Activated naive CD8-positive, alpha-beta T cell treated with anti-CD3 and anti-CD28 coated beads, Interleukin-2, amount 10 ng/mL, durations not matched to agents 7 days and 5 days (primary cell): ENCODE measurements around the gene HP1BP3. TPM values are rescaled to one million over a fixed set of nuclear protein-coding genes. Genes with fewer than 3 reads are reported as not detected.

ENCODE experiments used
- ATAC-seq: fragments of 150-1000 bp; cut with Tn5 transposase; one replicate; pipeline ENCODE4 v1.10.0; 2021; ENCODE audit warnings: low read depth, moderate library complexity
- POLR2A ChIA-PET: fragments of 350-600 bp; sonication (Branson Sonifier 250); formaldehyde crosslinking; loops from one replicate; lab custom pipeline; 2021; ENCODE audit warnings: antibody characterized with exemption; lab: Charles Lee
- DNase-seq: peaks from one replicate; pipeline ENCODE4 v3.0.0; 2021
- H3K27ac Mint-ChIP-seq: one replicate; pipeline ENCODE4 v1.8.0; 2022; ENCODE audit warnings: mild to moderate bottlenecking, mixed read lengths
- H3K27me3 Mint-ChIP-seq: one replicate; pipeline ENCODE4 v1.8.0; 2022; ENCODE audit warnings: mild to moderate bottlenecking, moderate library complexity, mixed read lengths
- H3K36me3 Mint-ChIP-seq: one replicate; pipeline ENCODE4 v1.8.0; 2021; ENCODE audit warnings: mild to moderate bottlenecking, mixed read lengths
- H3K4me1 Mint-ChIP-seq: one replicate; pipeline ENCODE4 v1.8.0; 2021; ENCODE audit warnings: mixed read lengths
- H3K4me3 Mint-ChIP-seq: one replicate; pipeline ENCODE4 v1.8.0; 2022; ENCODE audit warnings: mild to moderate bottlenecking, moderate library complexity, mixed read lengths
- H3K9me3 Mint-ChIP-seq: one replicate; pipeline ENCODE4 v1.8.0; 2021; ENCODE audit warnings: mixed read lengths
- total RNA-seq, 2 experiments: library from RNA; stranded (reverse); gene quantifications; one replicate each; pipeline ENCODE4 v1.2.3, GENCODE V29; 2021

Gene HP1BP3
- total RNA-seq, 2 experiments from 2014 or later: 313 to 324 TPM

GRCh38 chr1:20710469-20711284 is 76.4 kb downstream of the HP1BP3 start:
- H3K4me3 Mint-ChIP-seq: no peak overlapping the region
- no peaks in the 10 kb centered on the region for H3K9me3 Mint-ChIP-seq
- no peak for ATAC-seq
- H3K36me3 Mint-ChIP-seq: no peaks in the 10 kb centered on the region
- POLR2A ChIA-PET: no interaction called here
- no peak for DNase-seq
- H3K4me1 Mint-ChIP-seq: no peaks in the 10 kb centered on the region
- no peak overlapping the region for H3K27ac Mint-ChIP-seq
- peaks cover 7% of the 10 kb centered on the region for H3K27me3 Mint-ChIP-seq

GRCh38 chr1:20709868-20710267 is 77.2 kb downstream of the HP1BP3 start:
- Mint-ChIP-seq H3K27me3 (peaks cover 2% of the 10 kb centered on the region), H3K4me3 (no peak overlapping the region), H3K36me3 (no peaks in the 10 kb centered on the region), H3K9me3 (no peaks in the 10 kb centered on the region), H3K4me1 (no peaks in the 10 kb centered on the region), H3K27ac (no peak overlapping the region)
- DNase-seq: no peak
- POLR2A ChIA-PET: no interaction called here
- ATAC-seq: no peak

GRCh38 chr1:20708891-20709290 is 78.2 kb downstream of the HP1BP3 start:
- Mint-ChIP-seq H3K36me3 (no peaks in the 10 kb centered on the region), H3K27ac (no peak overlapping the region), H3K4me3 (no peak overlapping the region), H3K4me1 (no peaks in the 10 kb centered on the region), H3K27me3 (peaks cover 2% of the 10 kb centered on the region), H3K9me3 (no peaks in the 10 kb centered on the region)
- ATAC-seq (no peak), DNase-seq (no peak)
- POLR2A ChIA-PET: no interaction called here

DNA sequence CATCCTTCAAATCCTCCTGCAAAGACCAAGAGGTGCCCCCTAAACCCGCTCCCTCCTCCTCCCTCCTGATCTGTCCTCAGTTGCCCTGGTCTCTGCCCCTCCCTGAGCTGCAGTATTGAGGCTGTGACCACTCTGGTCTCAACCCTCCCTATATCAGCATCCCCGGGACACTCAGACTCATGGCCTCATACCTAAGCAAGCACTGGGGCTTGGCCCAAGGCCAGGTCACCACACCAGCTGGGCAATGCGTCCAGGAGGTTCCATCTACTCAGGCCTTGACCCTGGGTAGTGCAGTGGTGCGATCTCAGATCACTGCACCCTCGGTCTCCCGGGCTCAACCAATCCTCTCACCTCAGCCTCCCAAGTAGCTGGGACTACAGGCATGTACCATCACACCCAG is 79.0 kb downstream of the HP1BP3 start:
- H3K9me3 Mint-ChIP-seq: no peaks in the 10 kb centered on the region
- POLR2A ChIA-PET: no interaction called here
- H3K27ac Mint-ChIP-seq: no peak overlapping the region
- DNase-seq (no peak), ATAC-seq (no peak)
- no peaks in the 10 kb centered on the region for H3K4me1 Mint-ChIP-seq
- H3K27me3 Mint-ChIP-seq: peaks cover 1% of the 10 kb centered on the region
- H3K4me3 Mint-ChIP-seq: no peak overlapping the region
- no peaks in the 10 kb centered on the region for H3K36me3 Mint-ChIP-seq

DNA sequence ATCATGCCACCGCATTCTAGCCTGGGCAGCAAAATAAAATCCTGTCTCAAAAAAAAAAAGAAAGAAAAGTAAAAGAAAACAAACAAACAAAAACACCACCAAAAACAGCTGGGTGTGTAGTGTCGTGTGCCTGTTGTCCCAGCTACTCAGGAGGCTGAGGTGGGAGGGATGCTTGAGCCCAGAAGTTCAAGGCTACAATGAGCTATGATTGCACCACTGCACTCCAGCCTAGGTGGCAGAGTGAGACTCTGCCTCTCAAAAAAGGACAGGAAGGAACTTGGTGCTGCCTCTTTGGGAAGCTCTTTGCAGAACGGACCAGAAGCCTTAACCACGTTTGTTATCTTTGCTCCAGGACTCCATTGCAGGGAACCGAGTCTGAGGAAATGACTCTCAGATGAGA is 80.3 kb downstream of the HP1BP3 start:
- DNase-seq (no peak), ATAC-seq (no peak)
- H3K4me3 Mint-ChIP-seq: no peak overlapping the region
- H3K27ac Mint-ChIP-seq: no peak overlapping the region
- H3K4me1 Mint-ChIP-seq: no peaks in the 10 kb centered on the region
- peaks cover 2% of the 10 kb centered on the region for H3K27me3 Mint-ChIP-seq
- no peaks in the 10 kb centered on the region for H3K36me3 Mint-ChIP-seq
- POLR2A ChIA-PET: no interaction called here
- H3K9me3 Mint-ChIP-seq: no peaks in the 10 kb centered on the region

DNA sequence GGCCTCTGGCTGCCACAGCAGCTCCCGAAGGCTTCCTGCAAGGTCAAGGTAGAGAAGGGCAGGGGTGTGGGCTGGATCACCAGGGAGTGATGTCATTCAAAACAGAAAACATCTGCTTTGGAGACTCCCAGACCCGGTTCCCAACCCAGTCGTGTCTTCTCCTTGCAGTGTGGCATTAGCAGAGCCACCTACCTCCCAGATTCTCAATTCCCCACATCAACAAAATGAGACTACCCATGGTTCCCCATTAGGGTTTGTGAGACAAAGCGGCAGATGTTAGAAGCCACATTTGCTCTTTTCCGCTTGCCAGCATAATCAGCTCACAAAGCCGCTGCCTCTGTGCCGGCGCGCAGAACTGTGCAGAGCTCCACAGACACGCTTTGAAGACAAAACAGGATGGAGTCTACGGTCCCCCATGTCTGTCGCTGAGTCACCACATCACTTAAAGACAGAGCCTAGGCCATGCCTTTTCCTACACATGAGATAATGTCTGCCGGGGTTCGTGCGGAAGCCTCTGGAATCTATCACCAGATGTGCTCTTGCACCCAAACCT is 81.8 kb downstream of the HP1BP3 start:
- no peak overlapping the region for H3K4me3 Mint-ChIP-seq
- no peak overlapping the region for H3K27ac Mint-ChIP-seq
- no peaks in the 10 kb centered on the region for H3K4me1 Mint-ChIP-seq
- POLR2A ChIA-PET: no interaction called here
- no peak for DNase-seq
- no peaks in the 10 kb centered on the region for H3K36me3 Mint-ChIP-seq
- peaks cover 2% of the 10 kb centered on the region for H3K27me3 Mint-ChIP-seq
- ATAC-seq: no peak
- no peaks in the 10 kb centered on the region for H3K9me3 Mint-ChIP-seq

DNA sequence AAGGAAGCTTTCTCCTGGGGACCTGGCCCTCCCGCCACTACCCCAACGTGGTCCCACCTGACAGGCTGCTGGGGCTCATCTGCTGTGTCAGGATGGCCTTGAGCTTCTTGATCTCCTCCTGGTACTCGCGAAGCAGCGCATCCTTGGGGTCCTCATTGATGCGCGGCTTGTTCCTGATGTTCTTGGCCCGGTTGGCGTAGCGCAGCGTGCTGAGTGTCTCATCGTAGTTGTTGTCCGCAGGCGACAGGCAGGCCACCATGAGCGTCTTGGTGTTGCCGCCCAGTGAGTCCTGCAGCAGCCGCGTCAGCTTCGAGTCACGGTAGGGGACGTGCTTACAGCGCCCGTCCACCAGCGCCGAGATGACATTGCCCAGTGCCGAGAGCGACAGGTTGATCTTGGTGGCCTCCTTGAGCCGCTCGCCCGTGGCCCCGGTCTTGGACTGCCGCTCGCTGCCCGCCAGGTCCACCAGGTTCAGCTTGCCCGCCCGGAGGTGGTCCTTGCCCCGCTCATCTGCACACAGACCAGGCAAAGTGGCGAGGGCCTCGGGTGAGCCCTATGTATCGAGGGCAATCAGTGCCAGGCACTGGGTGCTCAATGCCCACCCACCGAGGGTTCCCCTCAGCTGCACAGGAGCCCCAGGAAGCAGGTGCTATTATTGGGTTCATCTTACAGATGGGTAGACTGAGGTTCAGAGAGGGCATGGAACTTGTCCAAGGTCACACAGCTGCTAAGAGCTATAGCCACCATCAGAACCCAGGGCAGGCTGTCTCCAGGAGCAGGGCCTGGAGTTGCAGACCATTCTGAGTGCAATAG is 82.5 kb downstream of the HP1BP3 start:
- no peak overlapping the region for H3K4me3 Mint-ChIP-seq
- H3K4me1 Mint-ChIP-seq: no peaks in the 10 kb centered on the region
- H3K27me3 Mint-ChIP-seq: peaks cover 2% of the 10 kb centered on the region
- H3K27ac Mint-ChIP-seq: no peak overlapping the region
- no peak for ATAC-seq
- no peaks in the 10 kb centered on the region for H3K36me3 Mint-ChIP-seq
- POLR2A ChIA-PET: no interaction called here
- no peaks in the 10 kb centered on the region for H3K9me3 Mint-ChIP-seq
- DNase-seq: no peak

DNA sequence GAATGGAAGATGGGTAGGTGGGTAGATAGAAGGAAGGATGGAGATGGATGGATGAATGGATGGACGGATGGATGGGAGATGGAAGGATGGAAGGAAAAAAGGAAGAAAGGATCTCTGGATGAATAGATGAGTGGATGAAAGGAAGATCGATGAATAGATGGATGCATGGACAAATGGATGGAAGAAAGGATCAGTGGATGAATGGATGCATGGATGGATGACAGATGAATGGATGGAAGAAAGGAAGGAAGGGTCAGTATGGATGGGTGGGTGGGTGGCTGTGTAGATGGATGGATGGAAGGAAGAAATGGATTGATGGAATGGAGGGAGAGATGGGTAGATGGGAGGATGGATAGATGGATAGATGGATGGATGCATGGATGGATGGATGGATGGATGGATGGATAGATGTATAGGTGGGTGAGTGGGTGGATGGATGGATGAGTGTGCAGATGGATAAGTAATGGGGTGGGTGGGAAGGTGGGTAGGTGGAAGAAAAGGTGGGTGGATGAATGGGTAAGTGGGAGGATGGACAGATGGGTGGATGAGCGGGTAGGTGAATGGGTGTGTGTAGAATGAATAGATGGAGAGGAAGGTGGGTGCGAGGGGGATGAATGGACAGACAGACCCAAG is 83.9 kb downstream of the HP1BP3 start:
- Mint-ChIP-seq H3K27ac (no peak overlapping the region), H3K4me3 (no peak overlapping the region), H3K27me3 (peaks cover 2% of the 10 kb centered on the region), H3K9me3 (no peaks in the 10 kb centered on the region), H3K36me3 (no peaks in the 10 kb centered on the region), H3K4me1 (no peaks in the 10 kb centered on the region)
- DNase-seq (no peak), ATAC-seq (no peak)
- POLR2A ChIA-PET: no interaction called here

DNA sequence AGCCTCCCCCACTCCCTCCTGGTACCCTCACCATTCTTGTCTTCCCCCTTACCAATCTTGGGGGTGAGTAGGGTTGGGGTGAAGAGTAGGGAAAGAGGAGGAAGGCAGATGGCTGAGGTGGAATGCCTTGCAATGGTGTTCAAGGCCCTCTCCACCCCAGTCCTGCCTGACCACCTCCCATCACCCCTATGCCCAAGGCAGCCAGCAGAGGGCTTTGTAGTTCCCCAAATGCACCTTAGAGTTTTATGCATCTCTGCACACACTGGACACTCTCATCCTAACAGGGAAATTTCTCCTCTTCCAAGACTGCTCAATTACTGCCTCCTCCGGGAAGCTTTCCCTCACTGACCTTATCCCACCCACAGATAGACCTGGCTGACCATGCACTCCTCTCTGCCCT is 84.7 kb downstream of the HP1BP3 start:
- Mint-ChIP-seq H3K36me3 (no peaks in the 10 kb centered on the region), H3K27ac (no peak overlapping the region), H3K4me3 (no peak overlapping the region), H3K4me1 (no peaks in the 10 kb centered on the region), H3K27me3 (peaks cover 2% of the 10 kb centered on the region), H3K9me3 (no peaks in the 10 kb centered on the region)
- ATAC-seq (no peak), DNase-seq (no peak)
- POLR2A ChIA-PET: no interaction called here

DNA sequence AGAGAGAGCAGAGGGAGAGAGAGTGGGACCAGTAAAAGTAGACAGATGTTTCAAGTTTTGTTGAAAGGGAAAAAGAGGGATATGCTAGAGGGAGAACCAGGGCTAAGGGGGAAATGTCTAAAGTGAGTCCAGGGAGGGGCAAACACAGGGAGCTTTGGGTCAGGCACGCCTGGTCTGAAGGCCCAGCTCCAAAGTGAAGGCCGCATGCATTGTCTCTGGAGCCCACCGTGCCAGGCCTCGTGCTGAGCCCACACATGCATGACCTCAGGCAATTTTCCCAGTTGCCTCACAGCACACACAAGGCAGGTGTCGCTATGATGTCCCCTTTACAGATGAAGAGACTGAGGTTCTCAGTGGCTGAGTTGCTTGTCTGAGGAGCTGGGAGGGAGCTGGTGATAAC is 85.3 kb downstream of the HP1BP3 start:
- ATAC-seq (no peak), DNase-seq (no peak)
- no peaks in the 10 kb centered on the region for H3K9me3 Mint-ChIP-seq
- no peak overlapping the region for H3K4me3 Mint-ChIP-seq
- peaks cover 2% of the 10 kb centered on the region for H3K27me3 Mint-ChIP-seq
- no peak overlapping the region for H3K27ac Mint-ChIP-seq
- no peaks in the 10 kb centered on the region for H3K4me1 Mint-ChIP-seq
- no peaks in the 10 kb centered on the region for H3K36me3 Mint-ChIP-seq
- POLR2A ChIA-PET: no interaction called here

DNA sequence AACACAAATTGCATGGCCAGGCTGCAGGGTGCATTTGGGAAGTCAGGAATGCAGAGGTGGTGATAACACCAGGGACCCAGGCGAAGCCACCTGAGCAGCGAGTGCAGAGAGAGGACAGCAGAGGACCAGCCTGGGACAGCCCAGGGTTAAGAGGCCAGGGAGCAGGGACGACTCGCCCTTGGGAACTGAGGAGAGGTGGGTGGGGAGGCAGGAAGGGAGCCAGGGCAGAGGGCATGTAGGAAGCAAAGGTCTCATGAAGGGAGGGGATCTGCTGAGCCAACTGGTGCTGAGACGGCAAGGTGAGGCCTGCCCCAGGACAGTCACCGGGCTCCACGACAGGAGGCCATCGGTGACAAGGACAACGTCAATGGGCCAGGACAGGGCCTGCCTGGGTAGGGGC is 85.7 kb downstream of the HP1BP3 start:
- POLR2A ChIA-PET: no interaction called here
- Mint-ChIP-seq H3K4me1 (no peaks in the 10 kb centered on the region), H3K27me3 (peaks cover 2% of the 10 kb centered on the region), H3K4me3 (no peak overlapping the region), H3K27ac (no peak overlapping the region), H3K9me3 (no peaks in the 10 kb centered on the region), H3K36me3 (no peaks in the 10 kb centered on the region)
- ATAC-seq (no peak), DNase-seq (no peak)

- no peak for DNase-seq
- H3K27ac Mint-ChIP-seq: no peak overlapping the region
- H3K27me3 Mint-ChIP-seq: peaks cover 2% of the 10 kb centered on the region
- no peak for ATAC-seq
- peaks cover 7% of the 10 kb centered on the region for H3K4me1 Mint-ChIP-seq
- no peaks in the 10 kb centered on the region for H3K9me3 Mint-ChIP-seq
- H3K36me3 Mint-ChIP-seq: no peaks in the 10 kb centered on the region
- no peak overlapping the region for H3K4me3 Mint-ChIP-seq
- POLR2A ChIA-PET: no interaction called here
These were observed 86.4 kb downstream of the HP1BP3 start for GRCh38 chr1:20700636-20701215.

DNA sequence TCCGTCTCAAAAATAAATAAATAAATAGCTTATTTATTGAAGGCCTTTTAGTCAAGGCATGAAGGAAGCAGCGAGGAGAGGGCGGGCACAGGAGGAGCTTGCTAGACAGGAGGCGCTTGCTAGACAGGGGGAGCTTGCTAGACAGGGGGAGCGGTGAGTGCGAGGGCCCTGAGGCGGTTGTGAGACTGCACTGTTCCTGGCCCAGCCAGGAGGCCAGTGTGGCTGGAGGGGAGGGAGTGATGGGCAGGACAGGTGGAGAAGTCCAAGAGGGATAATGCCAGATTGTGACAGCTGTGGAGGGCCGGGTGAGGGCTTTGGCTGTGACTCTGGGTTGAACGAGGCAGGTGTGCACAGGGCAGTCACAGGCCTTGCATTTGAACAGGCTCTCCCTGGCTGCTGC is 87.5 kb downstream of the HP1BP3 start:
- Mint-ChIP-seq H3K4me1 (peaks cover 7% of the 10 kb centered on the region), H3K9me3 (no peaks in the 10 kb centered on the region), H3K27ac (no peak overlapping the region), H3K36me3 (no peaks in the 10 kb centered on the region), H3K4me3 (no peak overlapping the region), H3K27me3 (peaks cover 6% of the 10 kb centered on the region)
- DNase-seq: no peak
- POLR2A ChIA-PET: no interaction called here
- ATAC-seq: no peak
